Activated naive CD8-positive, alpha-beta T cell treated with anti-CD3 and anti-CD28 coated beads, Interleukin-2, amount 50 U/mL, for 16 hours (primary cell): Measurements from ENCODE around the gene RPS6KC1.
"Not testable (repeated sequence)": the region's sequence is repeated elsewhere in the genome, so short reads cannot be mapped to it uniquely, and the experiment has no call there.

ENCODE experiments used
- DNase-seq: peaks from one replicate; pipeline ENCODE4 v3.0.0-alpha.2; 2020; ENCODE audit warnings: low read depth, low spot score

RPS6KC1 gene

DNA sequence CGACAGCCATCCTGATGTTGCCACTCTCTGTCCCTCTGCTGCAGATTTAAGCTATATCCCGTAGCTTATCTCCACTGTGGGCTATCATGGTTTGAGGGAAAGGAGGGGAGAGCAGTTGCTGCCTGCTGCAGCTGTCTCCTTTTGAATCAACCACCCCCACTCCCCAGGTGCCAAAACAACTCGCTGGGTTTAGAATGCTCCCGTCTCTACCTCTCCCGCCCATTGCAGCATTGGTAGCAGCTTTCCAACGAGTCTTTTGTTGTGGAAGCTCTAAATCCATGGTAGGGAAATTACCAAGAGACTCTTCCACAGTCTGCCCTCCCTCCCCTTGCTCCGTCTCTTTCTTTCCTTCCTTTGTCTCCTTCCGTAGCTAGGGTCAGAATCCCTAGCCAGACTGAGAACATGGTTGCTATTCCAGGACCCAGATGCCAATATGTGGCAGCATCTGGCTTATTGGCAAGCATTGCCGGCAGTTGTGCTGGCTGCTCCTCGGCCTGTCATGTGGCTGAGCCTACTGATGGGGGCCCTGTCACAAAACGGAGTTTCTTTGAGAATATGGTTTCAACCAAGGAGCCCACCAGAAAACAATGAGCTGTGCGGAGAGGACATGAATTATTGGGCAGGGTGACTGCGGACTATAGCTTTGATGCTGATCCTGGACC lies 230.7 kb downstream of the RPS6KC1 start:
- DNase-seq: no peak

GRCh38 chr1:213284626-213285025 lies 233.6 kb downstream of the RPS6KC1 start:
- no peak for DNase-seq

GRCh38 chr1:213286235-213286634 lies 235.2 kb downstream of the RPS6KC1 start:
- no peak for DNase-seq

DNA sequence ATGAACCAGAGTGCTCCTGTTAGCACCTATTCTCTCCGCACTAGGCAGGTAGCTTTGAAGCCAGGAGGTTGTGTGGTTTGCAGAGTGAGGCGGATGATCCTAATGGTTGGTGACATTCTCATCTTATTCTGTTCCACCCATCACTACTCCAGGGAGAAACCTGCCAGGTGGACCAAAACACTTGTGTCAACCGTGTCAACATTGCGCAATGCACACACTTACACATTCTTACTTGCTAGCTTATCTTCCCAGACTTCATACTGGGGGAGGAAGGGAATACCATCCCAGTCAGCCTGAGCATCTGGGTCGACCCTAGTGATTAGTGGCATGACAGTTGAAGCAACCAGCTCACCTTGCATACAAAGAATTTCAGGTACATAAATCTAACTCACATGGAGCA lies 236.9 kb downstream of the RPS6KC1 start:
- no peak for DNase-seq

- no peak for DNase-seq
Observed at GRCh38 chr1:213291526-213291925, 240.5 kb downstream of the RPS6KC1 start.

DNA sequence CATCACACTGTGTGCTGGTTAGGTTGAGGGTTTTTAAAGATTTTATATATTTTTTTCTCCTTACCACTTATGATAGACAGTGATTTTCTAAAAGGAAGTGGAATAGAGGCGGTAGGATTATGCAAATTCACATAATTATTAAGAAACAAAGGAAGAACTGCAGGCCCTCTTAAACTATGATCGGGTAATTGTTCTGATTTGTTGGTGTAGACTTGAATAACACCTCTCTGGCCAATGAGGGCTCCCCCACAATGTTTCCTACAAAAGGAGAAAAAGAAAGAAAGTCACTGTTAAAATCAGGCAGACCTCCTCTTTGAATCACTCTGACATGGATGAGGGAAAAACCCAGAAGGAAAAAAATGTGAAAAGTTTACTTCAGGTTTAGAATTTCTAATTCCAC lies 241.6 kb downstream of the RPS6KC1 start:
- no peak for DNase-seq

DNA sequence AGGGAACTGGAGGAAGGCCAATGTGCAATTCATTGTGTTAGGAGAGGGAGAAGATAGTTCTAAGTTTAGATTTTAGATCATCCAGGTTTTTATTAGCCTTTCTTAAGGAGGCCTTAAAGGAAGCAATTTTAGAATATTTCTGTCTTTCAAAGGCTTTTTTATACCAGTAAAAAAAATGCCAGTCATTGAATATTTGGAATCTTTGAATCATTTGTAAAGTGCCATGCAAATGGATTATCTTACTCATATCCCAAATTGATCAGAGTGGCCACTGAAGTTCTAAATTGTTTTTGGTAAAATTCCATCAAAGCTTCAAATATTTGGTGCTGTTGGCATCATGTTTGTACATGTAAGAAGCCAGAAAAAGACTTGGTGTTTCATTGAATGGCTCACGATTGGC lies 244.8 kb downstream of the RPS6KC1 start:
- no peak for DNase-seq

DNA sequence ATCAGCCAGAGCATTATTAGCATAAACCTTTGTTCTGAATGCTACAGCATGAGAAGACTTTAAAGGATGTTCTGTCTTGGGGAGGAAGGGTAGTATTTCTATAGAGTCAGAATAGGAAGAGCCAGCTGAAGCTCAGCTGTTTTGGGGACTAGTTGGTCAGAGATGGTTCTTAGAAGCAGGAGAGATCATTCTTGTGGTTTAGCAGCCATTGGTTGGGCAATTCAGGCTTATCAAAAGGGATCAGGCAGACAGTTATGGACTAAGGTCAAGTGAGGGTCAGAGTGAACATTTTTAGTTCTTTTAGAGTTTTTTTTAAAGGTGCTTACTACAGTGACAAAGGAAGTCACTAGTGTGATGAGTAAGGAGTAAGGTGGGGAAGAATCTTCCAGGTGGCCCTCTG lies 245.5 kb downstream of the RPS6KC1 start:
- DNase-seq: no peak

GRCh38 chr1:213297021-213297420 lies 246.0 kb downstream of the RPS6KC1 start:
- DNase-seq: no peak

- DNase-seq: no peak
Observed at GRCh38 chr1:213300433-213300832, 249.4 kb downstream of the RPS6KC1 start.

DNA sequence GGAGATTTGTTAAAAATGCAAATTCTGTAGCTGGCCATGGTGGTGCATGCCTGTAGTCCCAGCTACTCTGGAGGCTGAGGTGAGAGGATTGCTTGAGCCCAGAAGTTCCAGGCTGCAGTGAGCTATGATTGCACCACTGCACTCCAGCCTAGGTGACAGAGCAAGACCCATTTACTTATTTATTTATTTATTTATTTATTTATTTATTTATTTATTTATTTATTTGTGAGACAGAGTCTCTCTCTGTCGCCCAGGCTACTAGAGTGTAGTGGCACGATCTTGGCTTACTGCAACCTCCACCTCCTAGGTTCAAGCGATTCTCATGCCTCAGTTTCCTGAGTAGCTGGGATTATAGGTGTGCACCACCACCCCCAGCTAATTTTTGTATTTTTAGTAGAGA lies 250.5 kb downstream of the RPS6KC1 start:
- not testable (repeated sequence) for DNase-seq

- no peak for DNase-seq
Observed at GRCh38 chr1:213303286-213303685, 252.2 kb downstream of the RPS6KC1 start.

- no peak for DNase-seq
Observed at GRCh38 chr1:213315571-213315970, 264.5 kb downstream of the RPS6KC1 start.

- DNase-seq: not testable (repeated sequence)
Observed at GRCh38 chr1:213318458-213318857, 267.4 kb downstream of the RPS6KC1 start.

- no peak for DNase-seq
Observed at GRCh38 chr1:213320191-213320870, 269.3 kb downstream of the RPS6KC1 start.
